Mammary epithelial cell (primary cell): ENCODE data around the gene MACROD1.

Source experiments
- CTCF ChIP-seq, 2 donors: IDR thresholded peaks in 1 of 2; conservative IDR thresholded peaks in 1 of 2; 2 replicates each; pipeline ENCODE4 v1.5.1; 2011 to 2012; ENCODE audit warnings: inconsistent platforms in 2 of 2, low read length in 2 of 2, mild to moderate bottlenecking in 2 of 2, control low read depth in 1 of 2, low read depth in 1 of 2; ENCODE audit not compliant: insufficient read depth in 1 of 2; ENCODE audit errors: extremely low read depth in 1 of 2
- EZH2 ChIP-seq: IDR thresholded peaks from 2 replicates; pipeline ENCODE4 v1.6.1; 2012; ENCODE audit warnings: low read length, inconsistent platforms, borderline replicate concordance

DNA sequence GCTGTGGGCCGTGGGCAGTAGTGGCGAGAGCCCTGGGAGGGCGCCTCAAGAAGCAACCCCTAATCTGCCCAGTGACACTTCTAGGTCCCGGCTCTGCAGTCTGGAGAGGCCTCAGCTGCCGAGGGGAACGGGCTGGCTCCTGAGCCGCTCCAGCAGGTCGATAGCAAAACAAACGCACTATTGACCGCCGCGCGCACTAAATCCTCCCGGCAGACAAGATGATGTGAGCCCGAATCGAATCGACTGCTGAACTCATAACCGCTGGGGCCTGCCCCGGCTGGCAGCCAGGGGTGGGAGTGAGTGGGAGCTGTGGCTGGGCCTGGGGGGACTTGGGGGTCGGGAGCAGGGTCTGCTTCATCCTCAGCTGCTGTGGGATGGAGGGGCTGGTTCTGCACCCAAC lies 94.1 kb downstream of the MACROD1 start:
- TF ChIP-seq CTCF (conservative IDR thresholded peaks at IDR 0.05 in 1 of 2, IDR thresholded peaks at IDR 0.05 in 1 of 2; ENCODE audit: extremely low read depth in 1 of 2, insufficient read depth in 1 of 2, low read depth in 1 of 2, low read length in 2 of 2), result no peak
- no peak for TF ChIP-seq EZH2
